ENCODE data around the gene ACVRL1. TPM values are rescaled to one million over a fixed set of nuclear protein-coding genes. Genes with fewer than 3 reads are reported as not detected.

The ACVRL1 gene
- total RNA-seq, 1 donor from 2014 or later, result under 0.01 TPM

DNA sequence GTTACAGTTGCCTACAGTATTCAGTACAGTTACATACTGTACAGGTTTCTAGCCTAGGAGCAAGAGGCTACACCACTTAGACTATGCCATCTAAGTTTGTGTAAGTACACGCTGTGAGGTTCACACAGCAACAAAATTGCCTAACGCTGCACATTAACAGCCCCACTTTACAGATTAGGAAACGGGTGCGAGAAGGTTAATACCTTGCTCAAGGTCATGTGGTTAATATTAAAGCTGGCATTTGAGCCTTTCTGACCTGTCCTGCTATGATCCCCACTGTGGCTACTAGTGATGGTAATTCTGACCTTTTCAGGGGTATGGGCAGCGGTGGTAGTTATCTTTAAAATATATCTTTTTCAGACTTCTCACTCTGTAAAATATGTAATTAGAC lies 65.1 kb downstream of the ACVRL1 start:
- FAIRE-seq (no peak), DNase-seq (ENCODE audit: low read depth) (no peak)
- TF ChIP-seq, protein P1, sequence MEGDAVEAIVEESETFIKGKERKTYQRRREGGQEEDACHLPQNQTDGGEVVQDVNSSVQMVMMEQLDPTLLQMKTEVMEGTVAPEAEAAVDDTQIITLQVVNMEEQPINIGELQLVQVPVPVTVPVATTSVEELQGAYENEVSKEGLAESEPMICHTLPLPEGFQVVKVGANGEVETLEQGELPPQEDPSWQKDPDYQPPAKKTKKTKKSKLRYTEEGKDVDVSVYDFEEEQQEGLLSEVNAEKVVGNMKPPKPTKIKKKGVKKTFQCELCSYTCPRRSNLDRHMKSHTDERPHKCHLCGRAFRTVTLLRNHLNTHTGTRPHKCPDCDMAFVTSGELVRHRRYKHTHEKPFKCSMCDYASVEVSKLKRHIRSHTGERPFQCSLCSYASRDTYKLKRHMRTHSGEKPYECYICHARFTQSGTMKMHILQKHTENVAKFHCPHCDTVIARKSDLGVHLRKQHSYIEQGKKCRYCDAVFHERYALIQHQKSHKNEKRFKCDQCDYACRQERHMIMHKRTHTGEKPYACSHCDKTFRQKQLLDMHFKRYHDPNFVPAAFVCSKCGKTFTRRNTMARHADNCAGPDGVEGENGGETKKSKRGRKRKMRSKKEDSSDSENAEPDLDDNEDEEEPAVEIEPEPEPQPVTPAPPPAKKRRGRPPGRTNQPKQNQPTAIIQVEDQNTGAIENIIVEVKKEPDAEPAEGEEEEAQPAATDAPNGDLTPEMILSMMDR (IDR thresholded peaks at IDR 0.05; ENCODE audit: insufficient read depth, low read length, severe bottlenecking), result no peak
- peaks cover 10% of the 10 kb centered on the region for H3K36me3 ChIP-seq (ENCODE audit: control insufficient read depth, insufficient read depth, low read length)
- H3K4me3 ChIP-seq (ENCODE audit: low read depth, low read length), result no peak overlapping the region
- H3K27me3 ChIP-seq (ENCODE audit: control insufficient read depth, insufficient read depth, low read length), result no peaks in the 10 kb centered on the region

DNA sequence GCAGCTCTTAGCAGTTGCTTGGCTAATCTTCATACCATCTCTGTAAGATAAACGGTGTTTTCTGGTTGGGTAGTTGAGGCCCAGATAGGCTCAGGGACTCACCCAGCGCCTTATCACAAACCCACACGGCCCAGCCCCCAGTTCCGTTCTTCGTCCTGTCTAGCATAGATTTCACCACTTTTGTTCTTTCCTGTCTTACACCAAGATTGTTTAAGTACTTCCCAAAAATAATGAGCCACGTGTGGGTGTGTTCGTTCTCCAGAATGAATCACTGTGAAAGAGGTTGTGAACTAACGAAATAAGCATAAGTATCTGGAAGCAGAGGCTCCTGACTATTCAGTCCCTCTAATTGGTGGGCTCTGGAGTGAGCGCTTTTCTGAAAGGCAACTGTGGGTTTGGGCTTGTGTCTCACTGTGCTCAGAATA lies 65.6 kb downstream of the ACVRL1 start:
- TF ChIP-seq, protein P1 (IDR thresholded peaks at IDR 0.05; ENCODE audit: insufficient read depth, low read length, severe bottlenecking), result no peak
- H3K27me3 ChIP-seq (ENCODE audit: control insufficient read depth, insufficient read depth, low read length), result no peaks in the 10 kb centered on the region
- no peak overlapping the region for H3K4me3 ChIP-seq (ENCODE audit: low read depth, low read length)
- no peak for FAIRE-seq
- peaks cover 12% of the 10 kb centered on the region for H3K36me3 ChIP-seq (ENCODE audit: control insufficient read depth, insufficient read depth, low read length)
- peak; percentile 88 for DNase-seq (ENCODE audit: low read depth)

Other genes with a start within 250 kb of the ACVRL1 start
- gene FIGNL2, start 58.8 kb upstream of the ACVRL1 start, total RNA-seq, result not detected in 2 replicates
- not detected in 2 replicates for gene ANKRD33, start 19.4 kb upstream of the ACVRL1 start, total RNA-seq
- 12.1 and 15.6 TPM in 2 replicates for gene ACVR1B, start 44.2 kb downstream of the ACVRL1 start, total RNA-seq
- gene TAMALIN, start 99.4 kb downstream of the ACVRL1 start, total RNA-seq, result under 0.01 TPM in 1 of 2 replicates, not detected in the other
- gene NR4A1, start 143.9 kb downstream of the ACVRL1 start, total RNA-seq, result 0.38 and 0.79 TPM in 2 replicates
- gene ATG101, start 162.5 kb downstream of the ACVRL1 start, total RNA-seq, result 153 and 181 TPM in 2 replicates
- gene SMIM41, start 172.2 kb downstream of the ACVRL1 start, total RNA-seq, result 0.13 and 0.26 TPM in 2 replicates